A673 (cell line): ENCODE measurements around the gene ESPN.
A peak's percentile ranks its signal among the peaks of the same experiment; 100 is the strongest.

Experiments
- EZH2 ChIP-seq: fragments of 200-600 bp; sonication (generic); IDR thresholded peaks from 2 replicates; pipeline ENCODE4 v1.6.1; 2017; ENCODE audit warnings: borderline replicate concordance, low read depth, mild to moderate bottlenecking, mixed read lengths, antibody characterized with exemption, low read length; ENCODE audit not compliant: poor library complexity, severe bottlenecking
- TF ChIP-seq, protein P1 (sequence below): fragments of 300-800, 200-600 bp; sonication (generic); conservative IDR thresholded peaks from 2 replicates; pipeline ENCODE4 v1.5.1; 2017; ENCODE audit warnings: low read depth, mild to moderate bottlenecking, antibody characterized with exemption, low read length, moderate library complexity, mixed read lengths

DNA sequence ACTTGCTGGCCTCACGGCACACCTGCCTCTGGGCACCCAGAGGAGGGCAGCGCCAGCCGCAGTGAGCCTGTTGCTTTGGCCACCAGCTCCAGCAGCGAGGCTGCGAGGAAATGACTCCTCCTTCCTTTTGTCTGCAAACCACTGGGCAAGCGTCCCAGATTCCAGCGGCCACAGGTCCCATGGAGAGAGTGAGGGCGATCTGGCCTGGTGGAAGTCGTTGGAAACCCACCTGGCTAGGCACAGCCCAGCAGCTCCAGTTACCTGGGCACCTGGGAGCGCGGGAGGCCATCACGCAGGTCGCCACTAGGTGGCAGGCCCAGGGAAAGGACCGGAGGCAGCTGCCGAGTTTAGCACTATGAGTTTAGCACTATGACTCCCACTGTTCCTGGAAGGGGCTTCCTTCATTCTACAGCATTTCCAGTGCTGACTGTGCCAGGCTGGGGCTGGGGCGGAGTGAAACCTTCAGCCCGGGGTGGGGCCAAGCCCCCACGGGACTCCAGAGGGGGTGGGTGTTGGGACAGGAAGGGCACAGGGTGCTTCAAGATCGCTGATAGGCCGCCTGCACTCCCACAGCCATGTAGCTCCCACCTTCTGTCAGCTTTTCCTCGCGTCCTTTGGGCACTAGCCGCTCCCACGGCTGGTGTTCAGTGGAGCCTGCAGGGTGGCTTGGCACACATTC, 1.1 kb upstream of the ESPN start:
- no peak for TF ChIP-seq EZH2
- TF ChIP-seq, protein P1, sequence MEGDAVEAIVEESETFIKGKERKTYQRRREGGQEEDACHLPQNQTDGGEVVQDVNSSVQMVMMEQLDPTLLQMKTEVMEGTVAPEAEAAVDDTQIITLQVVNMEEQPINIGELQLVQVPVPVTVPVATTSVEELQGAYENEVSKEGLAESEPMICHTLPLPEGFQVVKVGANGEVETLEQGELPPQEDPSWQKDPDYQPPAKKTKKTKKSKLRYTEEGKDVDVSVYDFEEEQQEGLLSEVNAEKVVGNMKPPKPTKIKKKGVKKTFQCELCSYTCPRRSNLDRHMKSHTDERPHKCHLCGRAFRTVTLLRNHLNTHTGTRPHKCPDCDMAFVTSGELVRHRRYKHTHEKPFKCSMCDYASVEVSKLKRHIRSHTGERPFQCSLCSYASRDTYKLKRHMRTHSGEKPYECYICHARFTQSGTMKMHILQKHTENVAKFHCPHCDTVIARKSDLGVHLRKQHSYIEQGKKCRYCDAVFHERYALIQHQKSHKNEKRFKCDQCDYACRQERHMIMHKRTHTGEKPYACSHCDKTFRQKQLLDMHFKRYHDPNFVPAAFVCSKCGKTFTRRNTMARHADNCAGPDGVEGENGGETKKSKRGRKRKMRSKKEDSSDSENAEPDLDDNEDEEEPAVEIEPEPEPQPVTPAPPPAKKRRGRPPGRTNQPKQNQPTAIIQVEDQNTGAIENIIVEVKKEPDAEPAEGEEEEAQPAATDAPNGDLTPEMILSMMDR: peak; percentile 88
